HG03558 (cell line): ENCODE measurements around the gene FAM227B.
"Not testable (repeated sequence)": the region's sequence is repeated elsewhere in the genome, so short reads cannot be mapped to it uniquely, and the experiment has no call there.

Source experiments
- ATAC-seq: cut with Tn5 transposase; IDR thresholded peaks from one replicate; pipeline ENCODE4 v1.9.1; 2021; ENCODE audit warnings: moderate number of reproducible peaks; ENCODE audit not compliant: unreplicated experiment; ENCODE audit errors: extremely low read depth

FAM227B gene

DNA sequence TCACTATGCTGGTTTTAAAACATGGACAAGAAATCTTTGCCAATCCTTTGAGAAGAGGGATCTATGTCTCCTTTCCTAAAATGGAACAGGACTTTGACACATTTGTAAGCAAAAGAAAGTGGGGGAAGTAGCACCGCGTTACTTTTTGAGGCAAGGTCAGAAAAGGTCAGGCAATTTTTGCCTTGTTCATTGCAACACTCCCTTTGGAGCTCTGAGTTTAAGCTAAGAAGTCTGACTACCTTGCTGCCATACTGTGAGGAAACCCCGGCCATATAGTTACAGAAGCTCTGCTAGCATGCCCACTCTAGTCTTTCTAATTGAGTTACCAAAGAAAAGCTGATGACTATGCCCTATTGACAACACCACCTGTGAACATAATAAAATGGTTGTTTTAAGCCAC lies 1.4 kb downstream of the FAM227B start:
- ATAC-seq: no peak

DNA sequence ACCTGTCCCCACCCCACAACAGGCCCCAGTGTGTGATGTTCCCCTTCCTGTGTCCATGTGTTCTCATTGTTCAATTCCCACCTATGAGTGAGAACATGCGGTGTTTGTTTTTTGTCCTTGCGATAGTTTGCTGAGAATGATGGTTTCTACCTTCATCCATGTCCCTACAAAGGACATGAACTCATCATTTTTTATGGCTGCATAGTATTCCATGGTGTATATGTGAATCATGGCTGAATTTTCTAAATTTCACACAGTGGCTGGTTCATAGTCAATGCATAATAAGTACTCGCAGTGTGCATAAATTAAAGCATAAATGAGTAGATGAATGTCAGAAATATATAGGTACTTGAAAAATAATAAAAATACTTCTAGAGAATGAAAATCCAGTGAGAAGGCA lies 8.4 kb downstream of the FAM227B start:
- not testable (repeated sequence) for ATAC-seq

DNA sequence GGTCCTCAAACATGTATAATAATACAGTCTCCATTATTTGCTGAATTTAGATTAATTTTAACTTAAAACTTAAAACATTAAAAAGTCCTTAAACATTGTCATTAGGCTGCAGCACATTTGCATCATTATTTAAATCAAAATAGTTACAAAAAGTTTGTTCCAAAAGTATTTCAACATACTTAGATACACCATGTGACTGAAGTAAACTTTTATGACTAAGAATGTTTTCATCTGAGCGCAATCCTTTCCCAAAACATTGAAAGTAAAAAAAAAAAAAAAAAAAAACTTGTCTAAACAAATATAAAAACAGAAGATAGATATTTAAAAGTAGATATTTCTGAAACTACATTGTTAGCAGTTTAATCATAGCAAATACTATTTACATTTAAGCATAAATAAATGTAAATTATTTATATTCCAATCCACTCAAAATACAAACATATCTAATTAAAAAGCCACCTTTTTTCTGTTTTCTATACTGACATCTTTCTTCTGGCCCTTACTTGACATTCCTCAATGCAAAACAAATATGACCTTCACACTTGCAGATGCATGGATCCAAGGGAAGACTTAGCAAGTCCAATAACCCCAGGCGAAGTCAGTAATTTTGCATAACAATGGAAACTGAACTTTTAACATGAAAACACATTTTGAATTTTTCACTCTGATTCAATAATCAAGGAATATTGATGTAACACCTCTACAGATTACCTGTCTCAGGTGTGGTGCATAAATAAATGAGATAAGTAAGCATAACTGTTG lies 10.3 kb downstream of the FAM227B start:
- ATAC-seq: no peak

DNA sequence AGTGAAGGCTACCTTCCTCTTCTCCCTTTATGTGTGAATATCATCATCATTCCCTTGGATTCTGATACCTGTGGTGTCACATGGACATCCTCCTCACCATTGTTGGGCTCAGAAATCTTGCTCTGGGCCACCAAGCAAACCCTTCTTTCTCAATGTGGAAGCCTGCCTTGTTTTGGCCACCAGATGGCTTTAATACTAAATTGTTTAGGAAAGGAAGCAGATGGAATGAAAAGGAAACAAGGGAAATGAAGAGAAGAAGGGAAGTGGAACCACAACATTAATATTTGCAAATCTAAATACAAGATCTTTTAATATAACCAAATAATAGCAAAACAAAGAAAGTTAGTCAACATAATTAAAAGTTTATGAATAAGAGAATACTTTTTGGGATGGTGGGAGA lies 14.0 kb downstream of the FAM227B start:
- no peak for ATAC-seq

DNA sequence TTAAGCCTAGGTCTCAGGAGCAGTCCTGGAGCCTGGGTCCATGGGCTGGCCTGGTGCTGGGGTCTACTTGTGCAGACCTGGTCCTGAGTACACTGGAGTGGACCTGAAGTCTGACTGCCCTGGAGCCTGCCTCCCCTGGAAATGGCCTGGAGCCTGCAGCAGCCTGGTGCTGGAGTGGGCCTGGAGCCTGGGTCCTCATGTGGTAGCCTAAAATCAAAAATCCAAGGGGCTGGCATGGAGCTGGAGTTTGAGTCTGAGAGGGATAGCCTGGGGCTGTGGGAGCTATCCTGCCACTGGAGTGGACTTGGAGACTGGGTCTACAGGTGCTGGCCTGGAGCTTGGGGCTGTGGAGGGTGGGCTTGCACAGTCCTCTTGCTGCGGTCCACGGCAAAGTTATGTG lies 15.0 kb downstream of the FAM227B start:
- no peak for ATAC-seq

DNA sequence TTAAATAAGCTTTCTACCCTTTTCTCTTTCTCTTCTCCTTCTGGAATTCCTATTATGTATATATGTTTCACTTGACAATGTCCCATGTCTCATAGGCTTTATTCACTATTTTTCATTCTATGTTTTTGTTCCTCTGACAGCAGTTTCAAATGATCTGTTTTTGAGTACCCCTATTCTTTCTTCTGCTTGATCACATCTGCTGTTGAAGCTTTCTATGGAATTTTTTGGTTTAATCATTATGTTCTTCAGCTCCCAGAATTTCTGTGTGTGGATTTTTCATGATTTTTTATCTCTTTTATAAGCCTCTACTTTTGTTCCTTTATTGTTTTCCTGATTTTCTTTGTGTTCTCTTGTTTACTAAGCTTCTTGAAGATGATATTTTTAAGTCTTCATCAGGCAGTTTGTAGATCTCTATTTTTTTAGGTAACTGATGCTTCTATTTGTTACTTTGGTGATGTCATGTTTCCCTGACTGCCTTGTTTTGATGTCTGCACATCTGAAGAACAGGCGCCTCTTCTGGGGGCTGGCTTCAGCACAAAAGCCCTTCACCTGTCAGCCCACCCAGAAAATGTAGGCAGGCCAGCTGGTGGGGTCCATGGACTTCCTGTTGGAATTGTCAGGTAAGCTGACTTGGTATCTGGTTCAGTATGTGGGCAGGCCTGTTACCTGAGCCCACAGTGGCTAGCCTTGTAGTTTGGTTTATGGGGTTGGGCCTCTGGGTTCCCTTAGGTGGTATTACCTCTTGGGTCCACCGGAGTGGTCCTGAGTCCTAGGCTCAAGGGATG lies 15.8 kb downstream of the FAM227B start:
- ATAC-seq: no peak

DNA sequence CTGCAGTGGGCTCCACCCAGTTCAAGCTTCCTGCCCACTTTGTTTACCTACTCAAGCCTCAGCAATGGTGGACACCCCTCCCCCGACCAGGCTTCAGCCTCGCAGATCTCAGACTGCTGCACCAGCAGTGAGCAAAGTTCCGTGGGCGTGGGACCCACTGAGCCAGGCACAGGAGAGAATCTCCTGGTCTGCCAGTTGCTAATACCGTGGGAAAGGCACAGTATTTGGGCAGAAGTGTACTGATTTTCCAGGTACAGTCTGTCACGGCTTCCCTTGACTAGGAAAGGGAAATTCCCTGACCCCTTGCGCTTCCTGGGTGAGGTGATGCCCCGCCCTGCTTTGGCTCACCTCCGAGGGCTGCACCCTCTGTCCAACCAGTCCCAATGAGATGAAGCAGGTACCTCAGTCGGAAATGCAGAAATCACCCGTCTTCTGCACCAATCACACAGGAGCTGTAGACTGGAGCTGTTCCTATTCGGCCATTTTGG lies 27.7 kb downstream of the FAM227B start:
- ATAC-seq: not testable (repeated sequence)

DNA sequence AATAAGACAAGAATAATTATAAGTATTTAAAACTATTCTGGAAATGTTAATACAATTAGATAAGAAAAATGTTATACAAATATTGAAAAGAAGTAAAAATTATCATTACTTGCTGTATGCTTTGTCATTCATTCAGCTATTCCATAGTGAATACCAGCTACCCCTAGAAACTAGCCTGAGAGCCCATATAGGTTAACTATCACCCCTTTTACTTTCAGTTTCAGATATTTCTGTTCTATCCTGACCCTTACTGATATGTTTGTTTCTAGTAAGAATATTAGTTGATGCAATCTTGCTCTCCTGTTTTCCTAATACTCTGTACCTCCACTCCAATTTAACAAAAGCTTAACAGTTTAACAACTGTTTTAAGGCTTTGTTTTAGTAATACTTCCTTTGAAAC lies 31.6 kb downstream of the FAM227B start:
- ATAC-seq: no peak

DNA sequence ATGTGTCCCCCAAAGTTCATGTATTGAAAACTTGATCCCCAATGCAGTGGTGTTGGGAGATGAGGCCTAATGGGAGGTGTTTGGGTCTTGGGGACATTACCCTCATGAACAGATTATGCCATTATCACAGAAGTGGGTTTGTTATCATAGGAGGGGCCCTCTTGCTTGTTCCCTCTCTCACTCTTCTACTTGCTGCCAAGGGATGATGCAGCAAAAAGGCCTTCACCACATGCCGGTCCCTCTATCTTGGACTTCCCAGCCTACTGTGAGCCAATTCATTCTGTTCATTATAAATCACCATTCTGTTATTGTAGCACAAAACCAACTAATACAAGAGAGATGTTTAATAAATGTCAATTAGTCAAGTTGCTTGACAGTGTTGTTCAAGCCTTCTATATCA lies 47.2 kb downstream of the FAM227B start:
- ATAC-seq: no peak

DNA sequence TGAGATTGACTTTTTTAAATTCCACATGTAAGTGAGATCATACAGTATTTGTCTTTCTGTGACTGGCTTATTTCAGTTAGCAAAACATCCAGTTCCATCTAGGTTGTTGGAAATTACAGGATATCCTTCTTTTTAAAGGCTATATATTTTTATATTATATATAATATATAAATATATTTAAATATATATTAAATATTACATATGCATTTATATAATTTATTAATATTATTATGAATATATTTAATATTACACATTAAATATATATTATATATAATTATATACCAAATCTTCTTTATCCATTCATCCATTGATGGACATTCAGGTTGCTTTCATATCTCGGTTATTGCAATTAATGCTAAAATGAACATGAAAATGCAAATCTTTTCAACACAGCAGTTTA lies 49.9 kb downstream of the FAM227B start:
- no peak for ATAC-seq

DNA sequence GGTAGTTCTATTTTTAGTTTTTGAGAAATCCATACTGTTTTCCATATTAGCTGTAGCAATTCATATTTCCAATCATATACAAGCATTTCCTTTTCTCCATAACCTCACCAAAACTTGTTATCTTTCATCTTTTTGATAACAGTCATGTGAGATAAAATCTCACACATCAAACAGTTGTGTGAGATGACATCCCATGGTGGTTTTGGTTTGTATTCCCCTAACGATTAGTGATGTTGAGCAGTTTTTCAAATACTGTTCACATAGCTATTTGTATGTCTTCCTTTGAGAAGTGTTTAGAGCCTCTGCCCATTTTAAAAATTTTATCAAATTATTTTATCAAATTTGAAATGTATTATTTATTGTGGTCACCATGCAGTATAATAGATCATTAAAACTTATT lies 50.4 kb downstream of the FAM227B start:
- ATAC-seq: no peak

DNA sequence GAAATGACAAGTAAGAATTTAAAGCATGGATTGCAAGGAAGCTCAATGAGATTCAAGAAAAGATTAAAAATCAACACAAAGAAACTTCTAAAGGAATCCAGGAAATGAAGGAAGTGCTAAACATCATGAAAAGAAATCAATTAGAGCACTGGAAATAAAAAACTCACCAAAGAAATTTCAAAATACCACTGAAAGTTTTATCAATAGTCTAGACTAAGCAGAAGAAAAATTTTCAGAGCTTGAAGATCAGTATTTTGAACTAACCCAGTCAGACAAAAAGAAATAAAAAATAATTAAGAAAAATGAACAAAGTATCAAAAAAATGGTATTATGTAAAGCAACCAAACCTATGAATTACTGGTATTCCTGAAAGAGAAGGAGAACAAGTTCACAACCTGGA lies 60.6 kb downstream of the FAM227B start:
- ATAC-seq: no peak

DNA sequence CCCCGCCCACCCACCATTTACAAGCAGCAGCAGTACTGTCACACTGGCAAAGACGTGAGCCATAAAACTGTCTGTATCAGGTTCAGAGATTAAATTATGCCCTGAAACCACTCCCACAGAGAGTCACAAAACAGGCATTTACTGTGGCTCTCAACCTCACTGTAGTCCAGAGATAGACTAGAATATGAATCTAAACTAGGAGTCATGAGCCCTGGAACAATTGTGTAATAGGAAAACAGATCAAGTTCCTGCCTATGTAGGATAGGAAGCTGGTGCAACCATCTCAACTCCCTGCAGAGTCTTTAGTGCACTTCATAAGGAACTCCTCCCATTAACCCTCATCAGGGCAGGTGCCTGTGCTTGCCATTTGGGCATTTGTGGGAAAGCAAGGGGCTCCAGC lies 61.7 kb downstream of the FAM227B start:
- ATAC-seq: no peak

DNA sequence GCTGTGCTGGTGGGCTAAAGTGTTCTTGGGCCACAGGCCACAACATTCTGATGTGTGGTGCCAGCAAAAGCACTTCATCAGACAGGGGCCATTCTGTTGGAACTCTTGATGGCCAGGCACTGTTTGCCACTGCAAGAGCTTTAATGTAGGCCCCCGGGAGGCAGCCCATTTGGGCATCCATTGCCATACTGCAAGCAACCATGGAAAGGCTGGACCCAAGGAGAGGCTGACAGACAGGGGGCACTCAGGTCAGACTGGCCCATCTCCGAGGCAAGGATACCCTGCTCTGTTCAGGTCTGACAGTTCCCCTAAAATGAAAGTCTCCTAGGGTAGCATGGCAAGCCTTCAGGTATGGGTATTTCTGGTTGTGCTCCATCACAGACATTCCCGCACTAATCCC lies 64.2 kb downstream of the FAM227B start:
- ATAC-seq: no peak

DNA sequence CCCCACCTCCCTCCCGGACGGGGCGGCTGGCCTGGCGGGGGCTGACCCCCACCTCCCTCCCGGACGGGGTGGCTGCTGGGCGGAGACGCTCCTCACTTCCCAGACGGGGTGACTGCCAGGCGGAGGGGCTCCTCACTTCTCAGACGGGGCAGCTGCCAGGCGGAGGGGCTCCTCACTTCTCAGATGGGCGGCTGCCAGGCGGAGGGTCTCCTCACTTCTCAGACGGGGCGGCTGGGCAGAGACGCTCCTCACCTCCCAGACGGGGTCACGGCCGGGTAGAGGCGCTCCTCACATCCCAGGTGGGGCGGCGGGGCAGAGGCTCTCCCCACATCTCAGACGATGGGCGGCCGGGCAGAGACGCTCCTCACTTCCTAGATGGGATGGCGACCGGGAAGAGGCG lies 70.3 kb downstream of the FAM227B start:
- ATAC-seq: not testable (repeated sequence)

DNA sequence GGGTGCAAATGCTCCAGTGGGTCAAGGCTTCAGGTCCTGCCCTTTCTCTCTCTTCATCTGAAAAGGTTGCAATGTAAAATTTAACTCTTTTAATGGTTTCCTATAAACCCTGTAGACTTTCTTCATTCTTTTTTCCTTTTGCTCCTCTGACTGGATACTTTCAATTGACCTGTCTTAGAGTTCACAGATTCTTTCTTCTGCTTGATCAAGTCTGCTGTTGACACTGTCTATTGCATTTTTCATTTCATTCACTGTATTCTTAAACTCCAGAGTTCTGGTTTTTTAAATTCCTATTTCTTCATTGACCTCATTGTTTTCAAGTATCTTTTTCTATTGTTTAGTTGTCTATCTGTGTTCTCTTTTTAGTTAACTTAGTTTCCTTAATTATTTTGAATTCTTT lies 82.1 kb downstream of the FAM227B start:
- ATAC-seq: no peak

DNA sequence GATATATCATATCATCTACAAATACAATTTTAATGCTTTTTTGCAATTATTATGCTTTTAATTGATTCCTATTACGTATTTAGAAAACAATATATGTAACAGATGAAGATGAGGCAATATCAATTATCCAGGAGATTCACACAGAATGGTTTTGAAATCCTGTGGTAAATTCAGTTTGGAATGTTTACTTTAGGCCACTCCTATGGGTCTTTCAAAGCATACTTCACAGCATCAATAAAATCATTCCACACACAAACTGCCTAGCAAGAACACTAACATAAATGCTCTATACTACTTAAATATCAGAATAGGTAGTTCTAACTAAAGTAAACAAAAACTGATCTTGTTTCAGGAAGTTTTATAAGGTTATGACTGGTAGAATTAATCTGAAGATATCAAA lies 90.5 kb downstream of the FAM227B start:
- ATAC-seq: no peak

DNA sequence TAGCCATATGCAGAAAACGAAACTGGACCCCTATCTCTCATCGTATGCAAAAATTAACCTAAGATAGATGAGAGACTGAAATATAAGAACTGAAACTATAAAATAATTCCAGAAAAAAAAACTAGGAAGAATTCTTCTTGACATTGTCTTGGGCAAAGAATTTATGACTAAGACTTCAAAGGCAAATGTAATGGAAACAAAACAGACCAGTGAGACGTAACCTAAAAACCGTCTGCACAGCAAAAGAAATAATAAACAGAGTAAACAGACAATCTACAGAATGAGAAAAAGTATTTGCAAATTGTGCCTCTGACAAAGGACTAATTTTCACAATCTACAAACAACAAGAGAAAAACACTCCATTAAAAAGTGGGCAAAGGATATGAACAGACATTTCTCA lies 92.3 kb downstream of the FAM227B start:
- ATAC-seq: no peak

DNA sequence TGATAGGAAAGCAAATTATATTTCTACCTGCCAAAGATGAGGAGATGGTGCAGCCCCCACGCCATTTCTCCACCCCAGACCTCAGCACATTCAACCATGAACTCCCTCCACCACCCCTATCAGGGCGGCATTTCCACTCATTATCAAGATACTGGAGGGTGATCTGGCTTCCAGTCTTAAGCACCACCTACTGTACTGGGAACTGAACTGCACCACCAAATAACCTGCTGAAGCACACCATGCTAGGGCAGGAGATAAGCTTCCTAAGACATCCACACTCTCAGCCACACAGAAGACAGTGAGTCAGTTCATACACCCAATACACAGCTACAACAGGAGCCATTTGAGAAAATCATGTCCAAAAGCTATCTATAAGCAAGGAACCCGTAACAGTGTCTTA lies 98.8 kb downstream of the FAM227B start:
- ATAC-seq: no peak

DNA sequence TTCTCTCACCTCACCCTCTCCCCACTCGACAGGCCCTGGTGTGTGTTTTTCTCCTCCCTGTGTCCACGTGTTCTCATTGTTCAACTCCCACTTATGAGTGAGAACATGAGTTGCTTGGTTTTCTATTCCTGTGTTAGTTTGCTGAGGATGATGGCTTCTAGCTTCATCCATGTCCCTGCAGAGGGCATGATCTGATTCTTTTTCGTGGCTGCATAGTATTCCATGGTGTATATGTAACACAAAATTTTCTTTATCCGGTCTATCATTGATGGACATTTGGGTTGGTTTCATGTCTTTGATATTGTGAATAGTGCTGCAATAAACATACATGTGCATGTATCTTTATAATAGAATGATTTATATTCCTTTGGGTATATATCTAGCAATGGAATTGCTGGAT lies 107.9 kb downstream of the FAM227B start:
- ATAC-seq: not testable (repeated sequence)

DNA sequence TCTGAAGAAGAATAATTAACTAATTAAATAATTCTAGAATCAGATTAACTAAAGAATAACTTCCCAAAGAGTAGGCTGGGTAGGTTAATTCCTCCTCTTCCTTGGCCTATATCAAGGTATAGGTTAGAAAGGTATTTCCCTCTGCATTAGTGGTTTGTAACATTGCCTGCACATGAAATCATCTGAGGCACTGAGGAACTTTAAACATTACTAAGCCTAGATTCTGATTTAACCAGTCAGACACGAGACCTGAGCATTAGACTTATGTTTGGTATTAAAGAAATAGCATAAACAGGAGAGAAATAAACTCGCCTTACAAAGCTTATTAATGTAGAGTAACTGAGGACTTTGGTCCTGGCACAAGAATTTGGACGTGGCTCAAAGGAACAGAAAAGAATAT lies 113.4 kb downstream of the FAM227B start:
- no peak for ATAC-seq

DNA sequence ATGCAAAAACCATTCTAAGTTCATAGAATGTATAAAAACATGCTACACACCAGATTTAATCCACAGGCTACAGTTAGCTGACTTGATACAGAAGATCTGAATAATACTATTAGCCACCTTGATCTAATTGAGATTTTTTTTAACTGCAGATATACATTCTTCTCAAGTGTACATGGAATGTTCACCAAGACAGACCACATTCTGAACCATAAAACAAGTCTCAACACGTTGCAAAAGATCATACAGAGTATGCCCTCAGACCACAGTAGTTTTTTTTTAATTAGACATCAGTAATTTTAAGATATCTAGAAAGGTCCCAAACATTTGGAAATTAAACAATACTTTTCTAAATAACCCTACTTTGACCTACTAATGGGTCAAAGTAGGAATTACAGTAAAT lies 114.3 kb downstream of the FAM227B start:
- ATAC-seq: no peak
